ENCODE data around the gene DMP1. TPM values are rescaled to one million over a fixed set of nuclear protein-coding genes. Genes with fewer than 3 reads are reported as not detected.

The DMP1 gene
- total and polyA plus RNA-seq, 7 donors: 0.01 TPM; not detected in 6

DNA sequence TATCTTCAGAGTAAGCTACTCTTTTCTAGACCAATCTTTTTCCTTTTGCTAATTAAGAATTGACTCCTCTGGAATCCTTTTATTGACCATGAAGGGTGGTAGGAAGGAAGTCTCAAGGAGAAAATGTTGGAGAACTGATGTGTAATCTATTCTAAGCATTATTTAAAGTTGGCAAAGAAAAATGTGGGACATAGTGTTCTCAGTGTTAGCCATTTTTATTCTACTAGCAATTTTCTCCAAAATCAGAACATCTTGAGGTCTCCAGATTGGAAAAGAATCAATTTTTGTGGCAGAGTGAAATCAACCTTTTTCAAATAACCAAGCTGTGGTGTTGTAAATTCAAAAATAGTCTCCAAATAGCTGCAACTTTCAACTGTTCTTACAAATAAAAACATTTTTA is 18.4 kb upstream of the DMP1 start:
- no peaks in the 10 kb centered on the region for H3K9me3 ChIP-seq
- no peak overlapping the region for H3K4me3 ChIP-seq
- H3K27ac ChIP-seq: no peak overlapping the region
- TF ChIP-seq, protein P1, sequence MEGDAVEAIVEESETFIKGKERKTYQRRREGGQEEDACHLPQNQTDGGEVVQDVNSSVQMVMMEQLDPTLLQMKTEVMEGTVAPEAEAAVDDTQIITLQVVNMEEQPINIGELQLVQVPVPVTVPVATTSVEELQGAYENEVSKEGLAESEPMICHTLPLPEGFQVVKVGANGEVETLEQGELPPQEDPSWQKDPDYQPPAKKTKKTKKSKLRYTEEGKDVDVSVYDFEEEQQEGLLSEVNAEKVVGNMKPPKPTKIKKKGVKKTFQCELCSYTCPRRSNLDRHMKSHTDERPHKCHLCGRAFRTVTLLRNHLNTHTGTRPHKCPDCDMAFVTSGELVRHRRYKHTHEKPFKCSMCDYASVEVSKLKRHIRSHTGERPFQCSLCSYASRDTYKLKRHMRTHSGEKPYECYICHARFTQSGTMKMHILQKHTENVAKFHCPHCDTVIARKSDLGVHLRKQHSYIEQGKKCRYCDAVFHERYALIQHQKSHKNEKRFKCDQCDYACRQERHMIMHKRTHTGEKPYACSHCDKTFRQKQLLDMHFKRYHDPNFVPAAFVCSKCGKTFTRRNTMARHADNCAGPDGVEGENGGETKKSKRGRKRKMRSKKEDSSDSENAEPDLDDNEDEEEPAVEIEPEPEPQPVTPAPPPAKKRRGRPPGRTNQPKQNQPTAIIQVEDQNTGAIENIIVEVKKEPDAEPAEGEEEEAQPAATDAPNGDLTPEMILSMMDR (IDR thresholded peaks at IDR 0.05): no peak
- H3K4me1 ChIP-seq: no peaks in the 10 kb centered on the region
- intact Hi-C loops (cut with DNase I): no loop called here
- ATAC-seq (no peak), DNase-seq (no peak)
- H3K27me3 ChIP-seq (ENCODE audit: insufficient read depth in 3 of 3, low read length in 2 of 3): no peaks in the 10 kb centered on the region
- no peaks in the 10 kb centered on the region for H3K36me3 ChIP-seq (ENCODE audit: insufficient read depth in 1 of 2, low read depth in 1 of 2)

DNA sequence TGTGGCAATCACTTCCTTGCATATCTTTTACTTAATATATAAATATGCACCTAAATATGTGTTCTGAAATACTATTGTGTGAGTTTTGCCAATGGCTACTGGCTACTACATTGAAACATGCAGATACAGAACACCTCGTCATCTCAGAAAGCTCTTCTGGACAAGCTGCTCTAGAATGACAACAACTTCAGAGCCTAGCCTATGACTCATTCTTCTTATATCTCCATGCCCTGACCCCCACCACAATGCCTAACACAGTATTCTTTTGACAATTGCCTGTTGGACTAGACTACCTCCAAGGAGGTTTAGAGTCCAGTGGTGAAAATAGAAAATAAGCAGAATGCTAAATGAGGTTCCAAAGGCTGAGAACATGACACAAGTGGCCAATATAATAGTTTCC is 17.6 kb upstream of the DMP1 start:
- Histone ChIP-seq H3K27me3 (ENCODE audit: insufficient read depth in 3 of 3, low read length in 2 of 3) (no peaks in the 10 kb centered on the region), H3K4me1 (no peaks in the 10 kb centered on the region), H3K36me3 (ENCODE audit: insufficient read depth in 1 of 2, low read depth in 1 of 2) (no peaks in the 10 kb centered on the region), H3K27ac (no peak overlapping the region), H3K4me3 (no peak overlapping the region), H3K9me3 (no peaks in the 10 kb centered on the region)
- ATAC-seq (no peak), DNase-seq (no peak)
- WGBS, 3 donors: 61 to 73% (median 71%) methylated on average over 1 of the region's 1 CpG
- intact Hi-C loops (cut with DNase I): no loop called here
- TF ChIP-seq, protein P1 (IDR thresholded peaks at IDR 0.05): no peak

DNA sequence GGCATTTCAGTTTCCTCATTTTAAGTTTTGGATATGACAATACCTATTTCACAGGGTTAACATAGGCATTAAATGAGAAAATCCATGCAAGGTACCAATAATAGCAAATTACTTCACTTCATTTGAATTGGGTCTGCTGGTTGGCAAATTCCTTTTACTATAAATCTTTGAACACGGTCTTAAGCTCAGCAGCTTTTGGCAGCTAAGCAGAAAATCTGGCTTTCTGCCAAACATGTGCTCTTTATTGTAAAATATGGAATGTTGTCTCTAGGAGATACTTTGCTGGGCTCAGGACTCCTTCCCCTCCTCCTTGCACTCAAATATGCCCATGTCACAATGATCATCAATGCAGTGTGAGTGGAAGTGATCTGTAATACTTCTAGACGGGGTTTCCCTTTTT is 16.8 kb upstream of the DMP1 start:
- Histone ChIP-seq H3K4me3 (no peak overlapping the region), H3K27ac (no peak overlapping the region), H3K9me3 (no peaks in the 10 kb centered on the region), H3K27me3 (ENCODE audit: insufficient read depth in 3 of 3, low read length in 2 of 3) (no peaks in the 10 kb centered on the region), H3K4me1 (no peaks in the 10 kb centered on the region), H3K36me3 (ENCODE audit: insufficient read depth in 1 of 2, low read depth in 1 of 2) (no peaks in the 10 kb centered on the region)
- intact Hi-C loops (cut with DNase I): no loop called here
- no peak for DNase-seq
- WGBS, 3 donors: 24 to 32% (median 28%) methylated on average over 2 of the region's 2 CpGs
- ATAC-seq: no peak
- TF ChIP-seq, protein P1 (IDR thresholded peaks at IDR 0.05): no peak

DNA sequence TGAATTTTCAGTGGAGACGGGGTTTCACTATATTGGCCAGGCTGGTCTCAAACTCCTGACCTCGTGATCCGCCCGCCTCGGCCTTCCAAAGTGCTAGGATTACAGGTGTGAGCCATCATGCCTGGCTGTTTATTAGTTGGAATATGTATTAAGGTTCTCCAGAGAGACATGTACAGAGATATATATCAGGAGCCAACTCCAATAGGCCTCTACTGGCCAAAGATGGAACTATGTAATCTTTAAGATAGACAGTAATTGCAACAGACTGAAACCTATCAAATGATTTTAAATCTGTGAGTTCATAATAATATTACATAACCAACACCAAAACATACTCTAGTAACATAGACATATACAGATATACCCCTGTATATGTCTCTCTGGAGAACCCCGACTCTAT is 5.8 kb upstream of the DMP1 start:
- TF ChIP-seq, protein P1 (IDR thresholded peaks at IDR 0.05): no peak
- Histone ChIP-seq H3K27me3 (ENCODE audit: insufficient read depth in 3 of 3, low read length in 2 of 3) (peaks cover 0 to 2% (median 0%) of the 10 kb centered on the region in 3 donors), H3K4me1 (no peaks in the 10 kb centered on the region), H3K9me3 (no peaks in the 10 kb centered on the region), H3K36me3 (ENCODE audit: insufficient read depth in 1 of 2, low read depth in 1 of 2) (no peaks in the 10 kb centered on the region), H3K27ac (no peak overlapping the region), H3K4me3 (no peak overlapping the region)
- DNase-seq (no peak), ATAC-seq (no peak)
- intact Hi-C loops (cut with DNase I): no loop called here
- 94 to 100% (median 97%) methylated on average over 6 of the region's 6 CpGs for WGBS, 3 donors

DNA sequence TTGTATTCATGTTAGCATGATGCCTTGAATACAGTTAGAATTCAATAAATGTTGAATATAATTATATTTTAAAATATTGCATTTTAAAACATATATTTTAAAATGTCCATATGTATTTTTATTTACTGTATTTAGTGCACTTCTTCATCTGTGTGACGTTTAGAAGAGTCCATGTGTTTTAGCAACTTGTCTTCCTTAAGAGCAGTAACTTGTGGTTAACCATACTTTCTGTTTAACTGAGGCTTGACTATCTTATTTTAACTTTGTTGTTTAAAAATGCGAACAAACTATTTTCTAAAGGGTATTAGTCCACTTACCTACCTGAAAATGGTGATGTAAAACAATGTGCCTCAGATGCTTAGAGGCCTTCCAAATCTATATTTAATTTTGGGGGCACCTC is 858 bp downstream of the DMP1 start:
- Histone ChIP-seq H3K27me3 (ENCODE audit: insufficient read depth in 3 of 3, low read length in 2 of 3) (peaks cover 0 to 2% (median 0%) of the 10 kb centered on the region in 3 donors), H3K4me1 (no peaks in the 10 kb centered on the region), H3K9me3 (no peaks in the 10 kb centered on the region), H3K36me3 (ENCODE audit: insufficient read depth in 1 of 2, low read depth in 1 of 2) (no peaks in the 10 kb centered on the region), H3K27ac (no peak overlapping the region), H3K4me3 (no peak overlapping the region)
- intact Hi-C loops (cut with DNase I): no loop called here
- TF ChIP-seq, protein P1 (IDR thresholded peaks at IDR 0.05): no peak
- 88 to 91% (median 91%) methylated on average over 2 of the region's 2 CpGs for WGBS, 3 donors
- ATAC-seq (no peak), DNase-seq (no peak)
